Tibial nerve (tissue), 4 donors: ENCODE results near the gene MYCBPAP. TPM values are rescaled to one million over a fixed set of nuclear protein-coding genes. Genes with fewer than 3 reads are reported as not detected.

Experiments used
- DNase-seq, 2 donors: peaks; one replicate each; pipeline ENCODE4 v3.0.0-alpha.2; 2019; ENCODE audit warnings: low spot score in 2 of 2
- H3K27ac ChIP-seq, 4 donors: fragments of 200-600 bp; sonication (generic) in 3 of 4; one replicate each; pipeline ENCODE4 v1.5.1; 2017 to 2019; ENCODE audit warnings: mild to moderate bottlenecking in 1 of 4
- H3K27me3 ChIP-seq, 2 donors: fragments of 200-600 bp; sonication (generic) in 1 of 2; one replicate each; pipeline versions ENCODE4 v1.5.1 to v1.6.0; 2017 to 2019
- H3K36me3 ChIP-seq, 3 donors: fragments of 200-600 bp; sonication (generic); one replicate each; pipeline ENCODE4 v1.5.1; 2018 to 2019
- H3K4me1 ChIP-seq, 4 donors: fragments of 200-600 bp; sonication (generic) in 3 of 4; one replicate each; pipeline ENCODE4 v1.5.1; 2017 to 2019
- H3K4me3 ChIP-seq, 4 donors: fragments of 200-600 bp; sonication (generic) in 3 of 4; one replicate each; pipeline ENCODE4 v1.5.1; 2017 to 2019; ENCODE audit warnings: mild to moderate bottlenecking in 1 of 4, moderate library complexity in 1 of 4
- H3K9me3 ChIP-seq, 4 donors: fragments of 200-600 bp; sonication (generic) in 3 of 4; one replicate each; pipeline ENCODE4 v1.5.1; 2017 to 2019
- EP300 ChIP-seq, 2 donors: sonication (generic); formaldehyde crosslinking; IDR thresholded peaks; one replicate each; pipeline ENCODE4 v1.6.1; 2017; ENCODE audit warnings: antibody characterized with exemption in 2 of 2, mild to moderate bottlenecking in 1 of 2
- POLR2A ChIP-seq, 2 donors: fragments of 450-650 bp; IDR thresholded peaks; one replicate each; pipeline ENCODE4 v1.6.1; 2017; ENCODE audit warnings: antibody characterized with exemption in 2 of 2, mild to moderate bottlenecking in 2 of 2, moderate library complexity in 2 of 2
- WGBS, 2 donors: methylation state at CpG; one replicate each; pipeline ENCODE4 v1.1.5; 2018; 5-methylcytosine and 5-hydroxymethylcytosine counted together
- total RNA-seq, 4 donors: library from RNA; depleted of rRNA; stranded (reverse); fragments of >200 nt; gene quantifications; one replicate each; pipeline ENCODE4 v1.1.0, GENCODE V29; 2016
- TF ChIP-seq, protein P1 (sequence below), 5 experiments: fragments of 200-600 bp in 3 of 5; fragments of 450-650 bp in 2 of 5; sonication (generic) in 3 of 5; IDR thresholded peaks; one replicate each; pipeline ENCODE4 v1.5.1; 2016 to 2019; ENCODE audit warnings: antibody characterized with exemption in 5 of 5, mild to moderate bottlenecking in 3 of 5, moderate library complexity in 2 of 5

MYCBPAP gene
- total RNA-seq, 4 donors from 2014 or later = 1.2 to 6.8 (median 4.0) TPM

DNA sequence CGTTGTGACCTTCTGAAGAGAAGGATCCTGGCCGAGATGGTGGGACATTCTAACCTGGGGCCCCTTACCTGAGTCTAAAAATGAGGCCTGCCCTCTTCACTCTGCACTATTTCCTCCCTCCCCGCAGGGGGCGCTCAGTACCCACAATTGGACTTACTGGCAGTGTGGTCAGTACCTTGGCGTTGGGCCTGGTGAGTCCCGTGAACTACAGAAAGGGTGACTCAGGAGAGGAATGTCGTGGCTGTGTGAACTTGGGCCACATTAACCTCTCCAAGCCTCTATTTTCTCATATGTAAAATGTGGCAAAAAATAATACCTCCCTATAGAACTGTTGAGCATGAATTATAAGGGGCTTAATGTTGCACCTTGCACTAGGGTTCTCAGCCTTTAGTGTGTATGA, 25.7 kb upstream of the MYCBPAP start:
- peaks cover 0 to 54% (median 15%) of the 10 kb centered on the region in 4 donors for H3K4me1 ChIP-seq
- H3K4me3 ChIP-seq = no peak overlapping the region
- peaks cover 0 to 56% (median 5%) of the 10 kb centered on the region in 3 donors for H3K36me3 ChIP-seq
- peak; percentile 94 to 98 for DNase-seq
- 8 to 9% methylated on average over 7 of the region's 7 CpGs for WGBS, 2 donors
- peak overlapping the region; percentile 60 to 94 (median 78) for H3K27ac ChIP-seq
- H3K27me3 ChIP-seq = no peaks in the 10 kb centered on the region
- TF ChIP-seq, protein P1, sequence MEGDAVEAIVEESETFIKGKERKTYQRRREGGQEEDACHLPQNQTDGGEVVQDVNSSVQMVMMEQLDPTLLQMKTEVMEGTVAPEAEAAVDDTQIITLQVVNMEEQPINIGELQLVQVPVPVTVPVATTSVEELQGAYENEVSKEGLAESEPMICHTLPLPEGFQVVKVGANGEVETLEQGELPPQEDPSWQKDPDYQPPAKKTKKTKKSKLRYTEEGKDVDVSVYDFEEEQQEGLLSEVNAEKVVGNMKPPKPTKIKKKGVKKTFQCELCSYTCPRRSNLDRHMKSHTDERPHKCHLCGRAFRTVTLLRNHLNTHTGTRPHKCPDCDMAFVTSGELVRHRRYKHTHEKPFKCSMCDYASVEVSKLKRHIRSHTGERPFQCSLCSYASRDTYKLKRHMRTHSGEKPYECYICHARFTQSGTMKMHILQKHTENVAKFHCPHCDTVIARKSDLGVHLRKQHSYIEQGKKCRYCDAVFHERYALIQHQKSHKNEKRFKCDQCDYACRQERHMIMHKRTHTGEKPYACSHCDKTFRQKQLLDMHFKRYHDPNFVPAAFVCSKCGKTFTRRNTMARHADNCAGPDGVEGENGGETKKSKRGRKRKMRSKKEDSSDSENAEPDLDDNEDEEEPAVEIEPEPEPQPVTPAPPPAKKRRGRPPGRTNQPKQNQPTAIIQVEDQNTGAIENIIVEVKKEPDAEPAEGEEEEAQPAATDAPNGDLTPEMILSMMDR (IDR thresholded peaks at IDR 0.05) = peak; percentile 86 to 95 (median 90)
- TF ChIP-seq EP300 (IDR thresholded peaks at IDR 0.05) (peak; percentile 80 to 94), POLR2A (IDR thresholded peaks at IDR 0.05) (no peak)
- no peaks in the 10 kb centered on the region for H3K9me3 ChIP-seq

DNA sequence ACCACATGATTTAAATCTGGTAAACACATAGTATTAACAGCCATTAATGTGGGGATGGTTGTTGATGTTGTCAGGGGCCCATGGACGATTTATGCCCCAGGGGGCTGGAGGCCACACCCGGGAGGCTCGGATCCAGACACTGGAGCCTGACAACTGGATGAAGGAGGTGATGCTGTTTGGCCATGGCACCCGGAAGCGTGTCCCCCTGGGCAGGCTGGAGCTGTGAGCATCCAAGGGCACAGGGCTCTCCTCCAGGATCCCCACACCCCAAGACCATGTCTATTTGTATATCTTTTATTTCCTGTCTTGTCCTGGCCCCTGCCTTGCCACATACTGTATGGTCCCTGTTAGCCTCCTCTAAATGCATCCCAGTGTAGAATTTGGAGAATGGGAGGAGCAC, 25.0 kb upstream of the MYCBPAP start:
- DNase-seq = no peak
- H3K27ac ChIP-seq = peak overlapping the region in 3 of 4 donors; percentile 60 to 94 (median 88)
- no peaks in the 10 kb centered on the region for H3K9me3 ChIP-seq
- WGBS, 2 donors = 72 to 80% methylated on average over 5 of the region's 5 CpGs
- H3K27me3 ChIP-seq = no peaks in the 10 kb centered on the region
- no peak overlapping the region for H3K4me3 ChIP-seq
- peaks cover 0 to 63% (median 5%) of the 10 kb centered on the region in 3 donors for H3K36me3 ChIP-seq
- no peak for TF ChIP-seq POLR2A (IDR thresholded peaks at IDR 0.05)
- TF ChIP-seq EP300 (IDR thresholded peaks at IDR 0.05) = no peak
- TF ChIP-seq, protein P1 (IDR thresholded peaks at IDR 0.05) = no peak
- H3K4me1 ChIP-seq = peaks cover 0 to 46% (median 14%) of the 10 kb centered on the region in 4 donors

DNA sequence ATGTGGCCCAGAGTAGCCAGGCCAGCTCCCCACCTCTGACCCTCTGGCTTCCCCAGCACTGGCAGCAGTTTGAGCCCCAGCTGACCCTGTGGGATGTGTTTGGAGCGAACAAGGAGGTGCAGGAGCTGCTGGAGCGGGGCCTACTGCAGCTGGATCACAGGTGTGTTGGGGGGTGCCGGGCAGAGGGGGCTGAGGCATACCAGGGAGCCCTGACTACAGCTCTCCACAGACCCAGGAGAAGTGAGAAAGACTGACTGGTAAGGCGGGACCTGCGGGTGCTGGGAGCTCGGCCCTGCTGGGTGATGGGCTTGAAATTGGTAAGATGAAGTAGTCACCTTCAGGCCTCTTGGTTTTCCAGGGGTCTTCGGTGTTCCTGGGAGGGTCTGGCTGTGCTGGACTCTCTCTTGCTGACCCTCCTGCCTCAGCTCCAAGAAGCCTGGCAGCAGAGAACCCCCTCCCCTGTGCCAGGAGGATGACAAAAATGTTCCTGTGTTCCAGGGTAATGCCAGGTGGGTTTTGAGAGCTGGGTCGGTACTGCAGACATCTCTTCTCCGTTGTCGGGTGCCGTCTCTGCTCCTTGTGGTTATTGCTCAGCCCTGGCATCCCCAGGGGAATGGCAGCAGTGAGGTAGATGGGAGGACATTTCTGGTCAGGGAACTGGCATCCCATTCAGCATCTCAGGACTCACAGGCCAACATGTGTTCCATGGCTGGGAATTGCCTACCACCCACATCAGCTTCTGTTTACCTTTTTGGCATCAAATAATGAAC, 23.7 kb upstream of the MYCBPAP start:
- DNase-seq = no peak
- Histone ChIP-seq H3K36me3 (peaks cover 0 to 65% (median 5%) of the 10 kb centered on the region in 3 donors), H3K9me3 (no peaks in the 10 kb centered on the region), H3K4me3 (no peak overlapping the region), H3K4me1 (peaks cover 0 to 39% (median 11%) of the 10 kb centered on the region in 4 donors), H3K27me3 (no peaks in the 10 kb centered on the region), H3K27ac (peak overlapping the region in 1 of 4 donors; percentile 11)
- TF ChIP-seq POLR2A (IDR thresholded peaks at IDR 0.05) (no peak), EP300 (IDR thresholded peaks at IDR 0.05) (no peak)
- TF ChIP-seq, protein P1 (IDR thresholded peaks at IDR 0.05) = no peak
- WGBS, 2 donors = 89 to 92% methylated on average over 10 to 11 of the region's 11 CpGs

DNA sequence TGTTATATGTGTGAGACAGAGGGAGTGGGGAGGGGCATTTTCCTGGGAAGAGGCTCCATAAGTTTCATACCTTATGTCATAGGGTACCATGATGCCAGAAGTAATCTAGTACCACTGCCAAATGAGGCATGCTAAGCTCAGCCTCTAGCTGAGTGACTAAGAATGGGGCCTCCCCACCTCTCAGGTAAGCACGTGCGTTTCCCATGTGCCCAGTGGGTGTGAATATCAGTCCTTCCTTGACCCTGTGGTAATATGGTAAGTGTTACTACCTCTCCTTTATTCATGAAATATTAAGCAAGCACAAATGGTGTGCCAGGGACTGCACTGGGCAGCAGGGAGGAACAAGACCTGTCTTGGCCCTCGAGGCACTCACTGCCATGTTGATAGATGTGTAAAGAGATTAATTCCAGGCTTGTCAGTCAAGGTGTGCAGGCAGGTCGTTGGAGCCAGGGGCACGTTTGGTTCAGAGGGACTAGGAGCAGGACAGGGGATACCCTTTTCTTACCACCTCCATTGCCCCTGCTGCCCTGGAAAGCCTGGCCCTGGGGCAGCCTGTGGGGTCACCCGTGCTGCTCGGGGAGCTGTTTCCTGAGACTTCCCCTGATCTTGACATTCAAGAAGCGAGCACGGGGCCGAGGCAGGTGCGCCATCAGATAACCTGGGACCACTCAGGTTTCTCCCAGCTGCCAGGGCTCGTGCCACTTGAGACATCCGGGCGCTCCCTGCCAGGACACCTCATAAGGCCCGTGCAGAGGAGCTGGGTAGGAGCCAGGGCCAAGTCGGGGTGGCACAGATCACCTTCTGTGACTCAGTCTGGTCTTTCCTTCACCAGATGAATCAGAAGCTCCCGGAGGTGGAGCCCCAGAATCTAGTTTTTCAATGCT, 20.8 kb upstream of the MYCBPAP start:
- no peaks in the 10 kb centered on the region for H3K27me3 ChIP-seq
- peaks cover 0 to 31% (median 6%) of the 10 kb centered on the region in 4 donors for H3K4me1 ChIP-seq
- TF ChIP-seq, protein P1 (IDR thresholded peaks at IDR 0.05) = no peak
- TF ChIP-seq POLR2A (IDR thresholded peaks at IDR 0.05) = no peak
- TF ChIP-seq EP300 (IDR thresholded peaks at IDR 0.05) = no peak
- 83 to 84% methylated on average over 13 to 17 of the region's 17 CpGs for WGBS, 2 donors
- peaks cover 0 to 53% (median 5%) of the 10 kb centered on the region in 3 donors for H3K36me3 ChIP-seq
- no peak for DNase-seq
- H3K4me3 ChIP-seq = no peak overlapping the region
- H3K27ac ChIP-seq = no peak overlapping the region
- no peaks in the 10 kb centered on the region for H3K9me3 ChIP-seq
